Gastrocnemius medialis (tissue), 4 donors: ENCODE results near the gene TMEM235. TPM values are rescaled to one million over a fixed set of nuclear protein-coding genes. Genes with fewer than 3 reads are reported as not detected.

Experiments used
- ATAC-seq, 2 donors: fragments of 150-250 bp; one replicate each; pipeline ENCODE4 v1.9.1; 2016
- DNase-seq, 2 donors: peaks; one replicate each; pipeline ENCODE4 v3.0.0-alpha.2; 2019
- H3K27ac ChIP-seq, 4 donors: fragments of 200-600 bp; sonication (generic); 1 replicate in 1 of 4; 2 replicates in 3 of 4; pipeline ENCODE4 v1.5.1; 2016 to 2018; ENCODE audit warnings: mild to moderate bottlenecking in 2 of 4, moderate library complexity in 1 of 4
- H3K27me3 ChIP-seq, 3 donors: fragments of 200-600 bp; sonication (generic) in 2 of 3; 1 replicate in 1 of 3; 2 replicates in 2 of 3; pipeline versions ENCODE4 v1.5.1 to v1.6.0; 2016 to 2019; ENCODE audit warnings: mild to moderate bottlenecking in 1 of 3, moderate library complexity in 1 of 3
- H3K36me3 ChIP-seq, 2 donors: fragments of 200-600 bp; sonication (generic) in 1 of 2; one replicate each; pipeline ENCODE4 v1.5.1; 2017 to 2018
- H3K4me1 ChIP-seq, 2 donors: fragments of 200-600 bp; sonication (generic) in 1 of 2; one replicate each; pipeline ENCODE4 v1.5.1; 2016 to 2017; ENCODE audit warnings: mild to moderate bottlenecking in 2 of 2
- H3K4me3 ChIP-seq, 4 donors: fragments of 200-600 bp; sonication (generic) in 3 of 4; 1 replicate in 1 of 4; 2 replicates in 3 of 4; pipeline ENCODE4 v1.5.1; 2016 to 2019; ENCODE audit warnings: mild to moderate bottlenecking in 2 of 4
- H3K9me3 ChIP-seq, 3 donors: fragments of 200-600 bp; sonication (generic) in 2 of 3; 1 replicate in 1 of 3; 2 replicates in 2 of 3; pipeline ENCODE4 v1.5.1; 2016 to 2019
- CTCF ChIP-seq, 5 experiments: fragments of 450-650 bp in 3 of 5; fragments of 200-600 bp in 2 of 5; sonication (generic) in 2 of 5; IDR thresholded peaks in 4 of 5; conservative IDR thresholded peaks in 1 of 5; 1 replicate in 4 of 5; 2 replicates in 1 of 5; pipeline ENCODE4 v1.5.1; 2016 to 2019; ENCODE audit warnings: antibody characterized with exemption in 5 of 5, mild to moderate bottlenecking in 3 of 5, moderate library complexity in 3 of 5
- POLR2A ChIP-seq, 2 donors: fragments of 450-650 bp; IDR thresholded peaks; one replicate each; pipeline ENCODE4 v1.6.1; 2017; ENCODE audit warnings: antibody characterized with exemption in 2 of 2, mild to moderate bottlenecking in 2 of 2, moderate library complexity in 2 of 2
- in situ Hi-C, 4 donors: fragments of 200-750 bp; cut with MboI; loops; one replicate each; pipeline versions ENCODE4 v1.15.0 to v1.8.0; 2017; ENCODE audit warnings: low sequenced_read_pairs in 4 of 4
- intact Hi-C: fragments of 100-400 bp; cut with DNase I; formaldehyde crosslinking; loops from one replicate; pipeline ENCODE4 v1.15.1; 2023; ENCODE audit warnings: low total_unique reads
- total RNA-seq, 4 donors: library from RNA; depleted of rRNA; stranded (reverse); fragments of >200 nt; gene quantifications; one replicate each; pipeline versions ENCODE4 v1.1.0 to v1.2.3, GENCODE V29; 2016

TMEM235 gene
- total RNA-seq, 4 donors from 2014 or later = not detected

- peaks cover 0 to 4% of the 10 kb centered on the region in 2 donors for H3K4me1 ChIP-seq
- TF ChIP-seq POLR2A (IDR thresholded peaks at IDR 0.05) = no peak
- TF ChIP-seq CTCF (IDR thresholded peaks at IDR 0.05 in 4 of 5, conservative IDR thresholded peaks at IDR 0.05 in 1 of 5) = no peak
- H3K36me3 ChIP-seq = no peaks in the 10 kb centered on the region
- DNase-seq = no peak
- ATAC-seq = no peak
- no peak overlapping the region for H3K27ac ChIP-seq
- intact Hi-C loops = no loop called here
- H3K9me3 ChIP-seq = no peaks in the 10 kb centered on the region
- no peak overlapping the region for H3K4me3 ChIP-seq
- H3K27me3 ChIP-seq = no peaks in the 10 kb centered on the region
- in situ Hi-C loops = loop anchor here in 1 of 4 donors (10.0 kb wide), 1 partner anchor 125 kb away; no protein-coding TSS in a partner anchor
Measured at GRCh38 chr17:78240012-78240655, 8.7 kb downstream of the TMEM235 start.

DNA sequence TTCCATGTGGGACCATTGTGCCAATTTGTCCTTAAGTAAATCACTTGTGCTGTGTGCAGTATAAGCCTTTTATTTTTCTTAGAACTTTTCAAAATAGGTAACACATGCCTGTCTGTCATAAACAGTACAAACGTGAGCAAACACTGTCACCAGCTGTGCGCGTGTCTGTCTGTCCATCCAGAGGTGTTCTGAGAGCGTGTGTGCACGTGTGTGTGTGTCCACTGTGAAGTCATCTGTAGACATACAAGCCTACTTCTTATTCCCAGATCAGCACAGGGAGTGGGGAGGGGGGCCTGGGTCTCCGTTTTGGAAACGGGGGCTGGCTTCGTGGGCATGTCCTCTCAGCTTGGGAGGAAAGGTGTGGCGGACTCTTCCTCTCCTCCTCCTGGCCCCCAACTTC lies 9.4 kb downstream of the TMEM235 start:
- ATAC-seq (no peak), DNase-seq (no peak)
- TF ChIP-seq CTCF (IDR thresholded peaks at IDR 0.05 in 4 of 5, conservative IDR thresholded peaks at IDR 0.05 in 1 of 5) (no peak), POLR2A (IDR thresholded peaks at IDR 0.05) (no peak)
- Histone ChIP-seq H3K27me3 (no peaks in the 10 kb centered on the region), H3K4me1 (peaks cover 0 to 4% of the 10 kb centered on the region in 2 donors), H3K27ac (no peak overlapping the region), H3K9me3 (no peaks in the 10 kb centered on the region), H3K36me3 (no peaks in the 10 kb centered on the region), H3K4me3 (no peak overlapping the region)
- in situ Hi-C loops (loop anchor here in 1 of 4 donors (10.0 kb wide), 1 partner anchor 126 kb away; no protein-coding TSS in a partner anchor), intact Hi-C loops (no loop called here)

DNA sequence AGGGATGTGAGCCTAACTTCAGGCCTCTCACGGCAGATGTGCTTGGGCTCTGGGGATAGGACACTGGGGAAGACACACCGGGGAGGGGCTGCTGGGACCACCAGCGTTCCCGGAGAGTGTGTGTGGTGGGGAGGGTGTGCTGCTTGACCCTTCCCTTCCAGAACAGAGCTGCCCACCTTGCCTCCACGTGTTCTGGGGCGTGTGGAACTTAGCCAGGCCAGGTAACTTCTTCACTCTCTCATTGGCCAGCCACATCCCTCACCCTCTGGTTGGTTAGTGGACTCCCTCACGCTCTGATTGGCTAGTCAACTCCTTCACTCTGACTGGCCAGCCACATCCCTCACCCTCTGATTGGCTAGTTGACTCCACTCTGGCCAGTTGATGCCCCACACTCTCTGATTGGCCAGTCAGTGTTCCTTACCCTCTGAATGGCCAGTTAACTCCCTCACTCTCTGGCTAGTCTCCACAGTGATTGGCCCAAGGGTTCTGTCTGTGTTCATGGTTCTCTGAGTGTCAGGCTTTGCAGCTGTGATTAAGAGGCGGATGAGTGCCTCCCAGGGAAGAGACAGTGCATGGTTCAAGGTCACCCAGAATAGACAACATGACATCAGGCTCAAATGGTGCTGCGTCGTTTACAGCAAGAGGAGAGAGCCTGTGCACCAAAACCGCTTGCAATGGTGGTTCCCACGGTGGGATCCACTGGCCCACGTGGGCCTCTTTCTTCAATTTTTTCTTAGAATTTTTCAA lies 10.0 kb downstream of the TMEM235 start:
- Histone ChIP-seq H3K4me1 (peaks cover 0 to 4% of the 10 kb centered on the region in 2 donors), H3K27ac (no peak overlapping the region), H3K27me3 (no peaks in the 10 kb centered on the region), H3K36me3 (no peaks in the 10 kb centered on the region), H3K9me3 (no peaks in the 10 kb centered on the region), H3K4me3 (no peak overlapping the region)
- ATAC-seq = no peak
- in situ Hi-C loops = loop anchor here in 1 of 4 donors (10.0 kb wide), 1 partner anchor 127 kb away; no protein-coding TSS in a partner anchor
- no peak for DNase-seq
- TF ChIP-seq CTCF (IDR thresholded peaks at IDR 0.05 in 4 of 5, conservative IDR thresholded peaks at IDR 0.05 in 1 of 5) (no peak), POLR2A (IDR thresholded peaks at IDR 0.05) (no peak)
- intact Hi-C loops = no loop called here

GRCh38 chr17:78242024-78242742 lies 10.8 kb downstream of the TMEM235 start:
- Histone ChIP-seq H3K9me3 (no peaks in the 10 kb centered on the region), H3K27me3 (no peaks in the 10 kb centered on the region), H3K4me3 (no peak overlapping the region), H3K27ac (no peak overlapping the region), H3K4me1 (peaks cover 0 to 4% of the 10 kb centered on the region in 2 donors), H3K36me3 (no peaks in the 10 kb centered on the region)
- DNase-seq (no peak), ATAC-seq (no peak)
- no peak for TF ChIP-seq POLR2A (IDR thresholded peaks at IDR 0.05)
- intact Hi-C loops (no loop called here), in situ Hi-C loops (loop anchor here in 1 of 4 donors (10.0 kb wide), 1 partner anchor 127 kb away; no protein-coding TSS in a partner anchor)
